Nucleus accumbens (tissue), 56 donors: ENCODE results near the gene LEF1.
A peak's percentile ranks its signal among the peaks of the same experiment; 100 is the strongest.
"Not testable (repeated sequence)": the region's sequence is repeated elsewhere in the genome, so short reads cannot be mapped to it uniquely, and the experiment has no call there.

Source experiments
- DNase-seq, 56 donors: peaks; one replicate each; lab custom pipeline; 2025; lab: John Stamatoyannopoulos, UW

The LEF1 gene

GRCh38 chr4:108044951-108045686, 123.6 kb downstream of the LEF1 start:
- DNase-seq: no peak

DNA sequence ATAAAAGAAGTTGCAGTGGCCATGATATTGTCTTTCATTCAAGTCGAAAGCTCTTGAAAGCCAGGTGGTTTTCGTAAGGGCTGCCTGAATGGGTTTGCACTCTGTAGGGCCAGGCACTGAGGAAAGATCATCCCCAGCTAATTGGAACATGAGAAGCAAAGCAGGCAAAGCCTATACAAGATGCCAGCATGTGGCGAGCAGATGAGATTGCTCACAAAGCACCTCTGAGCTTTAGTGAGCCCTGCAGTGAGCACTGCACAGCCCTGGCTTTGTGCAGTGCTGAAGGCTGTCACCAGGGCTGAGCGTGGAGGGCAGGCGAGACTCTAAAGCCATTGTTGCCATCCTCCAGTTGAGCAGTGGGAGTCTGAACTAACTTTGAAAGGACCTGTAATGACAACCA, 125.2 kb downstream of the LEF1 start:
- DNase-seq: no peak

GRCh38 chr4:108042927-108043326, 125.8 kb downstream of the LEF1 start:
- no peak for DNase-seq

- no peak for DNase-seq
Observed at GRCh38 chr4:108037884-108038283, 130.8 kb downstream of the LEF1 start.

GRCh38 chr4:108036213-108036612, 132.5 kb downstream of the LEF1 start:
- DNase-seq: no peak

DNA sequence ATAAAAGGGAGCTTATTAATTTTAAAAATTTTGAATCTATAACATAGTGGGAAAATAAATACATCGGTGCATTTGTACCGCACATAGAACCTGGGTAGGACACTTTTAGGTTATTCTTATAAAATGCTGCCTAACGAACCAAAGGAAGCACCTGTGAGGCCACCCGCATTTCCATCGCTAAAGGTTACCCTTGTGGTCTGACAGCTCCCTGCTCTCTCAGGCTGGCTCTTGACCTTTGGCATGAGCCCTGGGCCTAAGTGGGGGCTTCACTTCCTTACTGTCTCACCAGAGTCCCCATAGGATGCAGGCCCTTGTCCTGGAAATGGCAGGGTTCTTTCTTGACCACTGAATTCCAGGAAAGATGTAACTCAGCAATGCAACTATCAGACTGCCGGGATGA, 133.0 kb downstream of the LEF1 start:
- DNase-seq: no peak

DNA sequence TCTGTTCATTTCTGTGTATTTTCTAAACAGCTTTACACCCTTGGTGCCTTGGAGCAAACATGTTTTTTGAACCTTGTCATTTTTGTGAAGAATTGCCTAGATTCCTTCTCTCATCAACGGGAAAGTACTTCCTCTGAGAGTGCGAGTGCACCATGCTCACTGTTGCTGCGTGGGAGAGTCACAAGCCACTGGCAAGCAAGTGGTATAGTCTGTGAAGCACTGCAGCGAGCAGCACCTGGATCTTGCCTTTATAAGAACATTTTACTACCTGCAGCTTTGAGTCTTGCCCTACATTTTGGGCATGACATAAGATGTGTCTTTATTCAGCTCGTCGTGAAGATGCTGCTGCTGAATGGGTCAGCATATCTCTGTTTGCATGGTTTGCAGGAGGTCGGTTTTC, 134.2 kb downstream of the LEF1 start:
- DNase-seq: peak in 1 of 56 donors; percentile 4

- DNase-seq: no peak
Observed at GRCh38 chr4:108033348-108033747, 135.4 kb downstream of the LEF1 start.

DNA sequence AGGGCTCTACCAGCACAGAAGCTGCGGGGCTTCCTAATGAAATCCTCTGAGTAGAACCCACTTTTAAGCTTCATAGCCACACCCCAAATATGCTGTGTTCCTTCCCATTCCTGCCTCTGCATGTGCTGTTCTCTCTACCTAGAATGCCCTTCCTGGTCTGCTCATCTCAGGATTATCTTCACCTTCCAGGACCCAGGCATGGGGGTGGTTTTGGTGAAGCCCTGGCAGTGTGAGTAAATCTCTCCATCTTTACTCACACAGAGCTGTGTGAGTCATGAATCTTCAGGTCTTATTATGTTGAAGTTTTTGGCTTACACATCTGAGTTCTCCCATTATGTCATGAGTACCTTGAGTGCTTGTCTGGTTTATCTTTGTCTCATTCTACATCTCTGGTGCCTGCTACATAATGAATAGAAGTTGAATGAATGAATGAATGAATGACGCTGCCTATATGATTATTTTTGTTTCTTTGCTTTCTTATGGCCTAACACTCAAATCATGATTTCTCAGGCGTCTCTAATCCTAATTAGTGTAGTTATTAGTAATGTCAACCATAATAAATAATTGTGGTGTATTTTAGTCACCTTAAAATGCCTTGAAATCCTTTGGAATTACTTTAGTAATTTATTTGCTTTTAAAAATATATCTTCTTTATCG, 137.2 kb downstream of the LEF1 start:
- DNase-seq: no peak

GRCh38 chr4:108030332-108030731, 138.4 kb downstream of the LEF1 start:
- DNase-seq: peak in 22 of 56 donors; percentile 4 to 50 (median 13)

DNA sequence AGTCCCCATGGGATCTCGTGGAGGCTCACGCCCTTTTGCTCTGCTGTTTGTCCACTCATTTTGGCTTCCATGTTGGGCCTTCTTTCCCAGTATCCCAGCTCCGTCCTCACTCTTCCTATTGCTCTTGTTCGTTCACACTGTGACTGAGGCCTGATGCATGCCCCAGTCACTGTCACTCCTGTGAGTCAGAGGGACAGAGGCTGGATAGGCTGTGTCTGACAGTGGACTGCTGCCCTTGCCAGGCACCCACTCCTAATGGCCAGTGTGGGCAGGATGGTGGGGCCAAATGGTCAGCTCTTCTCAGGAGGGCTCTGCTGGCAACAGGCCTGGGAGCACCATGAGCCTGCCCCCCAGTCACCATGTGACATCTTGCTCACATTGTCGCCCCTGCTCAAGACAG, 139.0 kb downstream of the LEF1 start:
- DNase-seq: no peak

DNA sequence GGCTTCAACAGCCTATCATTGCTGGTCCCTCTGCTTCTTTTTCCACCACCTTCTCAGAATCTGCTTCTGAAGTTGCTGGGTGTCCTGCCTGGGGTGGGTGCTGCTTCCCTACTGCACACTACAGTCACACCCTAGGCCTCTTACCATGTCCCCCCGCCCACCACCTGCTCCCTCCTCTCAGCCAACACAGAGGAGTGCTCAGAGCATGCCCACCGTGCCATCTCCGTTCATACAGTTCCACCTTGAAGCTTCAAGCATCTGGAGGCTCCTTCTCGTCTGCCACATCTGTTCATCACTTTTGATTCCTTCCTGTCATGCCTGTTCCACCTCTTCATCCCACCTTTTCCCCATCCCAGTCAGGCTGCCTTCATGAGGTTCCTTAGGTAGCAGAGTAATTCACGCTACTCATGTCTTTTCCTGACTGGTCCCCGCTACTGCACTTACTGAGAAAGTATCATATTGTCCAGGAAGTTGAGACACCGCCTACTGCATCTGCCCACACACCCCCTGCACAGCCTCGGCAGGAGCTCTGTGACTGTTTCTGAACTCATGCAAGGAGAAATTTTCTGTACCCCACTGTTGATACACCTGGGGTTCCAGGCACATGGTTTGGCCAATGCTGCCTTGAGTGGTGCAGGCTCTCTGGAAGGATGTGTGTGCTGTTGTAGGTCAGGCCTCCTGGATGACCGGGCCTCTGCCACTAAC, 139.6 kb downstream of the LEF1 start:
- DNase-seq: no peak

DNA sequence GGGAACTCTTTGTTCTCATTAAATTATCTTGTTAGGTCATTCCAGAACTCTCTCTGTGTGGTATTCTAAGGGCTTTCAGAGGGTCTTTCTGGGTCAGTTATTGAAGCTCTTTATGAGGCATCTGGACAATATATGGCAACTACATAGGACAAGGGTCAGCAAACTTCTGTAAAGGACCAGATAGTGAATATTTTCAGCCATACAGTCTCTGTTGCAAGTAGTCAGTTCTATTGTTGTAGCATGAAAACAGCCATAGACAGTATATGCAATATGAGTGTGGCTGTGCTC, 143.9 kb downstream of the LEF1 start:
- no peak for DNase-seq

GRCh38 chr4:108024085-108024877, 144.5 kb downstream of the LEF1 start:
- DNase-seq: no peak

GRCh38 chr4:108018884-108019187, 149.9 kb downstream of the LEF1 start:
- DNase-seq: no peak

- peak in 52 of 56 donors; percentile 3 to 91 (median 50) for DNase-seq
Observed at GRCh38 chr4:108018040-108018883, 150.5 kb downstream of the LEF1 start.

DNA sequence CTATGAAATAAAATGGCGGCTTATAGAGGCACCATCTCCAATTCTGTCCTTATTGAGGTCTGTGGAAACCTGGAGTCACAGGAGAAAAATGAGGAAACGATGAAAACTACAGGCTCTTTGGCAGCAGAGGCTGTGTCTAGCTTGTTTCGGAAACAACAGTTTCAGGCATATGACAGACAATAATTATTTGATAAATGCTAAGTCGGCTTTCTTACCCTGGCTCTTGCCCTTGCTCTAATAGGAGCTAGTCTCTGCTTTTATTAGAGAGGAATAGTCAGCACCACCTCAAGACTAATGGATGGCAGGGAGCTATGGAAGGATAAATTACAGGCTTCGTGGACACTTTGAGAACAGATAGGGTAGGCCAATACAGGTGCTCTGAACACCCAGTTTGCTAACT, 154.8 kb downstream of the LEF1 start:
- no peak for DNase-seq

- no peak for DNase-seq
Observed at GRCh38 chr4:108013327-108013726, 155.4 kb downstream of the LEF1 start.

DNA sequence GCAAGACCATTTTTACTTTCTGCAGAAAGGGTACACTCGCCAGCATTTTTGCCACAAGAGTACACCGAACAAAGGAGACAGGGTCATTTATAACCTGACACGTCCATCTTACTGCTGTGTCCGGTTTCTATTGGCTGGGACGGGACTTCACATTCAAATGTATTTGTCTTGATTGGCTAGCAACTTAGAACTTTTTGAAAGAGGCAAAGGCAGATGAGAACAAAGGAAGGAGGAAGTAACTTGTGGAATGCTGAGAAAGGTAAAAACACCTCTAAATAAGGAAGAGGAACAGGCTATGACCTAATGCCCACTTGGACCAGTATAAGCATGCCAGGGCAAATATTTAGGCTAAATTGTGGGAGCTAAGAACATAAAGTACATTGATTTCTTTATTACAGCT, 156.3 kb downstream of the LEF1 start:
- DNase-seq: not testable (repeated sequence)

GRCh38 chr4:108010167-108010566, 158.6 kb downstream of the LEF1 start:
- DNase-seq: peak in 8 of 56 donors; percentile 2 to 39 (median 18)
